HEK293 (cell line): ENCODE data around the gene RALY.

Experiments
- FEZF1 ChIP-seq: fragments of 450-650 bp; formaldehyde crosslinking; IDR thresholded peaks from 2 replicates; pipeline ENCODE4 v1.5.1; 2016; ENCODE audit warnings: missing biosample characterization, missing genetic modification characterization
- GLIS1 ChIP-seq: fragments of 450-650 bp; formaldehyde crosslinking; IDR thresholded peaks from 2 replicates; pipeline ENCODE4 v1.5.1; 2016; ENCODE audit warnings: missing biosample characterization, missing genetic modification characterization
- GLIS2 ChIP-seq: fragments of 450-650 bp; formaldehyde crosslinking; IDR thresholded peaks from 2 replicates; pipeline ENCODE4 v1.5.1; 2016; ENCODE audit warnings: missing biosample characterization, missing genetic modification characterization
- KLF1 ChIP-seq: fragments of 450-650 bp; formaldehyde crosslinking; IDR thresholded peaks from 2 replicates; pipeline ENCODE4 v1.5.1; 2016; ENCODE audit warnings: missing biosample characterization, missing genetic modification characterization
- KLF17 ChIP-seq: fragments of 450-650 bp; formaldehyde crosslinking; IDR thresholded peaks from 2 replicates; pipeline ENCODE4 v1.5.1; 2016; ENCODE audit warnings: missing biosample characterization, missing genetic modification characterization
- KLF8 ChIP-seq: fragments of 450-650 bp; formaldehyde crosslinking; IDR thresholded peaks from 2 replicates; pipeline ENCODE4 v1.5.1; 2016; ENCODE audit warnings: missing biosample characterization, missing genetic modification characterization
- KLF9 ChIP-seq: fragments of 450-650 bp; formaldehyde crosslinking; IDR thresholded peaks from 2 replicates; pipeline ENCODE4 v1.5.1; 2016; ENCODE audit warnings: missing biosample characterization, missing genetic modification characterization, low read depth
- MEIS1 ChIP-seq: sonication (generic); formaldehyde crosslinking; IDR thresholded peaks from 2 replicates; pipeline ENCODE4 v1.8.1; 2022; ENCODE audit warnings: missing genetic modification reagents, mild to moderate bottlenecking, borderline replicate concordance
- SP2 ChIP-seq: fragments of 450-650 bp; formaldehyde crosslinking; IDR thresholded peaks from 2 replicates; pipeline ENCODE4 v1.5.1; 2016; ENCODE audit warnings: missing biosample characterization, missing genetic modification characterization
- SP7 ChIP-seq: fragments of 450-650 bp; formaldehyde crosslinking; IDR thresholded peaks from 2 replicates; pipeline ENCODE4 v1.5.1; 2016; ENCODE audit warnings: missing biosample characterization, missing genetic modification characterization
- ZBTB17 ChIP-seq: fragments of 450-650 bp; formaldehyde crosslinking; IDR thresholded peaks from 2 replicates; pipeline ENCODE4 v1.5.1; 2016; ENCODE audit warnings: missing biosample characterization, missing genetic modification characterization
- ZBTB8A ChIP-seq: fragments of 450-650 bp; formaldehyde crosslinking; IDR thresholded peaks from 2 replicates; pipeline ENCODE4 v1.5.1; 2016; ENCODE audit warnings: missing biosample characterization, missing genetic modification characterization
- ZFP69B ChIP-seq: fragments of 450-650 bp; formaldehyde crosslinking; IDR thresholded peaks from 2 replicates; pipeline ENCODE4 v1.5.1; 2016; ENCODE audit warnings: missing biosample characterization, missing genetic modification characterization
- ZIC2 ChIP-seq: fragments of 450-650 bp; formaldehyde crosslinking; IDR thresholded peaks from 2 replicates; pipeline ENCODE4 v1.5.1; 2016; ENCODE audit warnings: missing biosample characterization, missing genetic modification characterization
- ZNF121 ChIP-seq: fragments of 450-650 bp; formaldehyde crosslinking; IDR thresholded peaks from 2 replicates; pipeline ENCODE4 v1.5.1; 2016; ENCODE audit warnings: missing biosample characterization, missing genetic modification characterization
- ZNF274 ChIP-seq, 2 experiments: fragments of 200-500 bp in 1 of 2; fragments of 450-650 bp in 1 of 2; sonication (Bioruptor generic) in 1 of 2; formaldehyde crosslinking in 1 of 2; IDR thresholded peaks; 2 replicates each; pipeline versions ENCODE4 v1.5.1 to v1.6.1; 2014 to 2016; ENCODE audit warnings: borderline replicate concordance in 1 of 2, inconsistent platforms in 1 of 2, low read length in 1 of 2, missing biosample characterization in 1 of 2, missing genetic modification characterization in 1 of 2
- ZNF335 ChIP-seq: fragments of 450-650 bp; formaldehyde crosslinking; conservative IDR thresholded peaks from 2 replicates; pipeline ENCODE4 v1.5.1; 2016; ENCODE audit warnings: missing biosample characterization, missing genetic modification characterization
- ZNF341 ChIP-seq: fragments of 450-650 bp; formaldehyde crosslinking; IDR thresholded peaks from 2 replicates; pipeline ENCODE4; 2016; ENCODE audit warnings: low read depth, missing biosample characterization, missing genetic modification characterization
- ZNF571 ChIP-seq: fragments of 450-650 bp; formaldehyde crosslinking; IDR thresholded peaks from 2 replicates; pipeline ENCODE4 v1.5.0; 2017; ENCODE audit warnings: missing biosample characterization, missing genetic modification characterization
- ZNF600 ChIP-seq: fragments of 450-650 bp; formaldehyde crosslinking; IDR thresholded peaks from 2 replicates; pipeline ENCODE4 v1.5.1; 2016; ENCODE audit warnings: missing biosample characterization, missing genetic modification characterization
- ZNF664 ChIP-seq: fragments of 450-650 bp; formaldehyde crosslinking; IDR thresholded peaks from 2 replicates; pipeline ENCODE4 v1.5.1; 2016; ENCODE audit warnings: missing biosample characterization, missing genetic modification characterization
- ZNF76 ChIP-seq: fragments of 450-650 bp; formaldehyde crosslinking; IDR thresholded peaks from 2 replicates; pipeline ENCODE4; 2016; ENCODE audit warnings: low read depth, missing biosample characterization, missing genetic modification characterization, borderline replicate concordance
- ZSCAN23 ChIP-seq: fragments of 450-650 bp; formaldehyde crosslinking; IDR thresholded peaks from 2 replicates; pipeline ENCODE4 v1.5.1; 2016; ENCODE audit warnings: missing biosample characterization, missing genetic modification characterization
- ZSCAN30 ChIP-seq: fragments of 450-650 bp; IDR thresholded peaks from 2 replicates; pipeline ENCODE4 v1.5.1; 2018; ENCODE audit warnings: missing biosample characterization, mild to moderate bottlenecking, missing genetic modification characterization, moderate library complexity
- TF ChIP-seq, protein P1 (sequence below): fragments of 450-650 bp; formaldehyde crosslinking; IDR thresholded peaks from 2 replicates; pipeline ENCODE4 v1.5.1; 2016; ENCODE audit warnings: missing biosample characterization, missing genetic modification characterization
- TF ChIP-seq, protein P2 (sequence below): fragments of 450-650 bp; formaldehyde crosslinking; optimal IDR thresholded peaks from 2 replicates; pipeline ENCODE3; 2016; ENCODE audit warnings: missing biosample characterization, mild to moderate bottlenecking, missing genetic modification characterization
- TF ChIP-seq, protein P3 (sequence below): fragments of 450-650 bp; formaldehyde crosslinking; IDR thresholded peaks from 2 replicates; pipeline ENCODE4 v1.5.1; 2016; ENCODE audit warnings: missing biosample characterization, missing genetic modification characterization
- TF ChIP-seq, protein P4 (sequence below): fragments of 450-650 bp; formaldehyde crosslinking; IDR thresholded peaks from 2 replicates; pipeline ENCODE4 v1.5.1; 2016; ENCODE audit warnings: missing biosample characterization, missing genetic modification characterization
- TF ChIP-seq, protein P5 (sequence below): fragments of 450-650 bp; formaldehyde crosslinking; IDR thresholded peaks from 2 replicates; pipeline ENCODE4 v1.5.1; 2017; ENCODE audit warnings: missing biosample characterization, missing genetic modification characterization
- TF ChIP-seq, protein P6 (sequence below): fragments of 450-650 bp; formaldehyde crosslinking; IDR thresholded peaks from 2 replicates; pipeline ENCODE4 v1.5.1; 2017; ENCODE audit warnings: missing biosample characterization, missing genetic modification characterization

The RALY gene

DNA sequence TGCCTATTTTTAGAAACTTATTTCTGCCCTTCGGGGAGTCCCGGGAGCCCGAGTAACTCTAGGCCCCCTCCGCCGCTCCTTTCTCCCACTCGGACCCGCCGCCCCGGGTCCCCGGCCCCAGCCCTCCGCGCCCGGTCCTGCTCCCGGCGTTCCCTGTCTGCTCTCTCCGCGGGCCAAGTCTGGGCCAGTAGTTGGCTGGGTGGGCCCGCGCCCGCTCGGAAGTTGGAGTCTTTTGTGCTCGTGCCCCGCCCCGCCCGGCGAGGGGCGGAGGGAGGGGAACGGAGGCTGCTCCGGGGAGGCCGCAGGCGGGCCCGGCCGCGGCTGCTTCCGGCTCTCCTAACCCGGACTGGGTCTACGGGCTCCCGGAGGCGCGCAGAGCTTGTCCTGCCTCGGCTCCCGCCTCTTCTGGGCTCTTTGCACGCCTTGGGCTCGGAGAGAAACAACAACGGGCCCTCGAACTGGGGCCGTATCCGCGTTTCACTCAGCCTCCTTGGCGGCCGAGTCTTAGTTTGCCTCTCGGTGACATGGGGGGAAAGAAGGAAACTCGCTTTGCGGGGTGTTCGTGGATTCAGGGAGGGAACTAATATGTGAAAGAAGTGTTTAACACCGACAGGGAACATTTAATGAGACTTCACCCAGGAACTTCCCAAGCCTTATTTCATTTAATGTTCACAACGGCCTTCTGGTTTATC is 657 bp downstream of the RALY start (continued):
- TF ChIP-seq KLF17 = peak; percentile 48; the same call in 1 of the 2 replicates
- TF ChIP-seq, protein P1, sequence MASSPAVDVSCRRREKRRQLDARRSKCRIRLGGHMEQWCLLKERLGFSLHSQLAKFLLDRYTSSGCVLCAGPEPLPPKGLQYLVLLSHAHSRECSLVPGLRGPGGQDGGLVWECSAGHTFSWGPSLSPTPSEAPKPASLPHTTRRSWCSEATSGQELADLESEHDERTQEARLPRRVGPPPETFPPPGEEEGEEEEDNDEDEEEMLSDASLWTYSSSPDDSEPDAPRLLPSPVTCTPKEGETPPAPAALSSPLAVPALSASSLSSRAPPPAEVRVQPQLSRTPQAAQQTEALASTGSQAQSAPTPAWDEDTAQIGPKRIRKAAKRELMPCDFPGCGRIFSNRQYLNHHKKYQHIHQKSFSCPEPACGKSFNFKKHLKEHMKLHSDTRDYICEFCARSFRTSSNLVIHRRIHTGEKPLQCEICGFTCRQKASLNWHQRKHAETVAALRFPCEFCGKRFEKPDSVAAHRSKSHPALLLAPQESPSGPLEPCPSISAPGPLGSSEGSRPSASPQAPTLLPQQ (tag by site-specific recombination) = peak; percentile 98
- peak; percentile 91 for TF ChIP-seq ZBTB8A (tag by site-specific recombination)
- peak; percentile 89 for TF ChIP-seq SP2
- peak; percentile 72 for TF ChIP-seq KLF9 (tag by site-specific recombination)
- TF ChIP-seq ZNF571 (tag by site-specific recombination) = no peak
- TF ChIP-seq, protein P2, sequence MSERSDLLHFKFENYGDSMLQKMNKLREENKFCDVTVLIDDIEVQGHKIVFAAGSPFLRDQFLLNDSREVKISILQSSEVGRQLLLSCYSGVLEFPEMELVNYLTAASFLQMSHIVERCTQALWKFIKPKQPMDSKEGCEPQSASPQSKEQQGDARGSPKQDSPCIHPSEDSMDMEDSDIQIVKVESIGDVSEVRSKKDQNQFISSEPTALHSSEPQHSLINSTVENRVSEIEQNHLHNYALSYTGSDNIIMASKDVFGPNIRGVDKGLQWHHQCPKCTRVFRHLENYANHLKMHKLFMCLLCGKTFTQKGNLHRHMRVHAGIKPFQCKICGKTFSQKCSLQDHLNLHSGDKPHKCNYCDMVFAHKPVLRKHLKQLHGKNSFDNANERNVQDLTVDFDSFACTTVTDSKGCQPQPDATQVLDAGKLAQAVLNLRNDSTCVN = peak; percentile 91
- 0 out of 2 replicates have a peak, but pooled peaks have one; percentile 30 for TF ChIP-seq ZSCAN23 (tag by site-specific recombination)
- TF ChIP-seq ZNF341 = peak; percentile 94
- TF ChIP-seq ZNF121 (tag by site-specific recombination) = peak; percentile 87
- peak; percentile 60 for TF ChIP-seq ZBTB17 (tag by site-specific recombination)
- no peak for TF ChIP-seq MEIS1 (CRISPR knock-in tag)
- peak; percentile 71 for TF ChIP-seq GLIS2 (tag by site-specific recombination)
- TF ChIP-seq GLIS1 = peak; percentile 67
- 0 out of 2 replicates have a peak, but pooled peaks have one; percentile 56 for TF ChIP-seq ZSCAN30 (tag by site-specific recombination)
- TF ChIP-seq, protein P3, sequence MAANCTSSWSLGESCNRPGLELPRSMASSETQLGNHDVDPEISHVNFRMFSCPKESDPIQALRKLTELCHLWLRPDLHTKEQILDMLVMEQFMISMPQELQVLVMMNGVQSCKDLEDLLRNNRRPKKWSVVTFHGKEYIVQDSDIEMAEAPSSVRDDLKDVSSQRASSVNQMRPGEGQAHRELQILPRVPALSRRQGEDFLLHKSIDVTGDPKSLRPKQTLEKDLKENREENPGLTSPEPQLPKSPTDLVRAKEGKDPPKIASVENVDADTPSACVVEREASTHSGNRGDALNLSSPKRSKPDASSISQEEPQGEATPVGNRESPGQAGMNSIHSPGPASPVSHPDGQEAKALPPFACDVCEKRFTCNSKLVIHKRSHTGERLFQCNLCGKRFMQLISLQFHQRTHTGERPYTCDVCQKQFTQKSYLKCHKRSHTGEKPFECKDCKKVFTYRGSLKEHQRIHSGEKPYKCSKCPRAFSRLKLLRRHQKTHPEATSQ = no peak
- peak; percentile 59 for TF ChIP-seq ZNF335
- TF ChIP-seq, protein P4, sequence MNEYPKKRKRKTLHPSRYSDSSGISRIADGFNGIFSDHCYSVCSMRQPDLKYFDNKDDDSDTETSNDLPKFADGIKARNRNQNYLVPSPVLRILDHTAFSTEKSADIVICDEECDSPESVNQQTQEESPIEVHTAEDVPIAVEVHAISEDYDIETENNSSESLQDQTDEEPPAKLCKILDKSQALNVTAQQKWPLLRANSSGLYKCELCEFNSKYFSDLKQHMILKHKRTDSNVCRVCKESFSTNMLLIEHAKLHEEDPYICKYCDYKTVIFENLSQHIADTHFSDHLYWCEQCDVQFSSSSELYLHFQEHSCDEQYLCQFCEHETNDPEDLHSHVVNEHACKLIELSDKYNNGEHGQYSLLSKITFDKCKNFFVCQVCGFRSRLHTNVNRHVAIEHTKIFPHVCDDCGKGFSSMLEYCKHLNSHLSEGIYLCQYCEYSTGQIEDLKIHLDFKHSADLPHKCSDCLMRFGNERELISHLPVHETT (tag by site-specific recombination) = no peak
- no peak for TF ChIP-seq ZNF664 (tag by site-specific recombination)
- peak; percentile 94 for TF ChIP-seq ZFP69B
- 0 out of 2 replicates have a peak, but pooled peaks have one; percentile 46 for TF ChIP-seq SP7 (tag by site-specific recombination)
- 0 out of 2 replicates have a peak, but pooled peaks have one; percentile 22 for TF ChIP-seq ZIC2 (tag by site-specific recombination)
- TF ChIP-seq ZNF600 = 0 out of 2 replicates have a peak, but pooled peaks have one; percentile 19
- TF ChIP-seq, protein P5, sequence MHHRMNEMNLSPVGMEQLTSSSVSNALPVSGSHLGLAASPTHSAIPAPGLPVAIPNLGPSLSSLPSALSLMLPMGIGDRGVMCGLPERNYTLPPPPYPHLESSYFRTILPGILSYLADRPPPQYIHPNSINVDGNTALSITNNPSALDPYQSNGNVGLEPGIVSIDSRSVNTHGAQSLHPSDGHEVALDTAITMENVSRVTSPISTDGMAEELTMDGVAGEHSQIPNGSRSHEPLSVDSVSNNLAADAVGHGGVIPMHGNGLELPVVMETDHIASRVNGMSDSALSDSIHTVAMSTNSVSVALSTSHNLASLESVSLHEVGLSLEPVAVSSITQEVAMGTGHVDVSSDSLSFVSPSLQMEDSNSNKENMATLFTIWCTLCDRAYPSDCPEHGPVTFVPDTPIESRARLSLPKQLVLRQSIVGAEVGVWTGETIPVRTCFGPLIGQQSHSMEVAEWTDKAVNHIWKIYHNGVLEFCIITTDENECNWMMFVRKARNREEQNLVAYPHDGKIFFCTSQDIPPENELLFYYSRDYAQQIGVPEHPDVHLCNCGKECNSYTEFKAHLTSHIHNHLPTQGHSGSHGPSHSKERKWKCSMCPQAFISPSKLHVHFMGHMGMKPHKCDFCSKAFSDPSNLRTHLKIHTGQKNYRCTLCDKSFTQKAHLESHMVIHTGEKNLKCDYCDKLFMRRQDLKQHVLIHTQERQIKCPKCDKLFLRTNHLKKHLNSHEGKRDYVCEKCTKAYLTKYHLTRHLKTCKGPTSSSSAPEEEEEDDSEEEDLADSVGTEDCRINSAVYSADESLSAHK = no peak; the same call in 1 of the 2 replicates
- TF ChIP-seq KLF8 (tag by site-specific recombination) = peak; percentile 92
- TF ChIP-seq KLF1 (tag by site-specific recombination) = peak; percentile 83
- peak; percentile 81 for TF ChIP-seq ZNF76 (tag by site-specific recombination)
- TF ChIP-seq FEZF1 = peak; percentile 2; the same call in 1 of the 2 replicates
- TF ChIP-seq, protein P6, sequence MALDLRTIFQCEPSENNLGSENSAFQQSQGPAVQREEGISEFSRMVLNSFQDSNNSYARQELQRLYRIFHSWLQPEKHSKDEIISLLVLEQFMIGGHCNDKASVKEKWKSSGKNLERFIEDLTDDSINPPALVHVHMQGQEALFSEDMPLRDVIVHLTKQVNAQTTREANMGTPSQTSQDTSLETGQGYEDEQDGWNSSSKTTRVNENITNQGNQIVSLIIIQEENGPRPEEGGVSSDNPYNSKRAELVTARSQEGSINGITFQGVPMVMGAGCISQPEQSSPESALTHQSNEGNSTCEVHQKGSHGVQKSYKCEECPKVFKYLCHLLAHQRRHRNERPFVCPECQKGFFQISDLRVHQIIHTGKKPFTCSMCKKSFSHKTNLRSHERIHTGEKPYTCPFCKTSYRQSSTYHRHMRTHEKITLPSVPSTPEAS (tag by site-specific recombination) = no peak
- TF ChIP-seq ZNF274 (IDR thresholded peaks at IDR 0.05; ENCODE audit: low read length) = no peak
- no peak for TF ChIP-seq ZNF274 (tag by site-specific recombination; IDR thresholded peaks at IDR 0.05; ENCODE audit: borderline replicate concordance)
